SK-N-SH (cell line): ENCODE results near the gene EP400. TPM values are rescaled to one million over a fixed set of nuclear protein-coding genes. Genes with fewer than 3 reads are reported as not detected.

ENCODE experiments used
- FOSL2 ChIP-seq: IDR thresholded peaks from 2 replicates; pipeline ENCODE4 v1.4.0; 2012; ENCODE audit warnings: low read depth, mild to moderate bottlenecking, moderate library complexity, borderline replicate concordance
- FOXJ3 ChIP-seq: sonication (generic); formaldehyde crosslinking; IDR thresholded peaks from 2 replicates; pipeline ENCODE4 v1.5.1; 2020; ENCODE audit warnings: mild to moderate bottlenecking, missing genetic modification reagents
- FOXM1 ChIP-seq: IDR thresholded peaks from 2 replicates; pipeline ENCODE4 v1.4.0; 2012; ENCODE audit warnings: low read depth, mild to moderate bottlenecking
- GATA2 ChIP-seq: sonication (generic); formaldehyde crosslinking; IDR thresholded peaks from 2 replicates; pipeline ENCODE4 v1.5.0; 2020; ENCODE audit warnings: mild to moderate bottlenecking, missing genetic modification reagents
- JUND ChIP-seq: IDR thresholded peaks from 2 replicates; pipeline ENCODE4 v1.4.0; 2012
- MEF2A ChIP-seq: IDR thresholded peaks from 2 replicates; pipeline ENCODE4 v1.4.0; 2012; ENCODE audit warnings: low read depth, borderline replicate concordance
- MXI1 ChIP-seq: IDR thresholded peaks from 2 replicates; pipeline ENCODE4 v1.6.1; 2012; ENCODE audit warnings: mild to moderate bottlenecking, low read depth, low read length, improper control_type of control experiment
- NFIC ChIP-seq: IDR thresholded peaks from 2 replicates; pipeline ENCODE4 v1.4.0; 2012; ENCODE audit warnings: borderline replicate concordance
- NRF1 ChIP-seq: IDR thresholded peaks from 2 replicates; pipeline ENCODE4 v1.6.1; 2012; ENCODE audit warnings: low read depth, mild to moderate bottlenecking, low read length
- RCOR1 ChIP-seq: fragments of 150-350 bp; IDR thresholded peaks from 2 replicates; pipeline ENCODE4 v1.6.1; 2017; ENCODE audit warnings: antibody characterized with exemption, low read length
- RXRA ChIP-seq: IDR thresholded peaks from 2 replicates; pipeline ENCODE4 v1.4.0; 2012; ENCODE audit warnings: low read depth, mild to moderate bottlenecking, borderline replicate concordance
- SMC3 ChIP-seq: IDR thresholded peaks from 2 replicates; pipeline ENCODE4 v1.6.1; 2012; ENCODE audit warnings: low read depth, low read length, improper control_type of control experiment
- TAF1 ChIP-seq: IDR thresholded peaks from 2 replicates; pipeline ENCODE4 v1.6.1; 2012; ENCODE audit warnings: low read depth, mild to moderate bottlenecking, low read length, moderate library complexity, borderline replicate concordance
- TCF12 ChIP-seq: IDR thresholded peaks from 2 replicates; pipeline ENCODE4 v1.4.0; 2012
- TEAD4 ChIP-seq: IDR thresholded peaks from 2 replicates; pipeline ENCODE4 v1.4.0; 2012; ENCODE audit warnings: mild to moderate bottlenecking, borderline replicate concordance; ENCODE audit not compliant: insufficient read depth
- USF2 ChIP-seq: fragments of 150-350 bp; IDR thresholded peaks from 2 replicates; pipeline ENCODE4 v1.6.1; 2017; ENCODE audit warnings: antibody characterized with exemption, low read length, low read depth, borderline replicate concordance
- YY1 ChIP-seq: IDR thresholded peaks from 2 replicates; pipeline ENCODE4 v1.4.0; 2012; ENCODE audit warnings: low read depth, mild to moderate bottlenecking
- polyA plus RNA-seq, 3 experiments: library from polyadenylated mRNA; depleted of rRNA; stranded (reverse); fragments of >200 nt; gene quantifications; 2 replicates each; pipeline ENCODE4 v1.2.3, GENCODE V29; 2012
- TF ChIP-seq, protein P1 (sequence below): IDR thresholded peaks from 2 replicates; pipeline ENCODE4 v1.4.0; 2012; ENCODE audit warnings: low read depth
- TF ChIP-seq, protein P2 (sequence below): IDR thresholded peaks from 2 replicates; pipeline ENCODE4 v1.4.0; 2012; ENCODE audit warnings: low read depth, borderline replicate concordance
- TF ChIP-seq, protein P3 (sequence below): IDR thresholded peaks from 2 replicates; pipeline ENCODE4 v1.6.1; 2012; ENCODE audit warnings: mild to moderate bottlenecking, low read depth, low read length, moderate library complexity

EP400 gene
- polyA plus RNA-seq, 1 of the 3 experiments (the other 2 are of a cell fraction): 7.0 TPM

GRCh38 chr12:131912518-131913274 is 37.0 kb upstream of the EP400 start (continued):
- TF ChIP-seq MXI1 (peak; percentile 95), RXRA (no peak), FOSL2 (peak; percentile 75; the same call in 1 of the 2 replicates), TAF1 (no peak), SMC3 (peak; percentile 25; the same call in 1 of the 2 replicates), GATA2 (CRISPR knock-in tag) (no peak), NFIC (peak; percentile 88), TCF12 (peak; percentile 64; the same call in 1 of the 2 replicates), FOXM1 (no peak), NRF1 (no peak), JUND (peak; percentile 62; the same call in 1 of the 2 replicates), USF2 (no peak), FOXJ3 (peak; percentile 21; the same call in 1 of the 2 replicates), TEAD4 (no peak), MEF2A (no peak), YY1 (0 out of 2 replicates have a peak, but pooled peaks have one; percentile 33), RCOR1 (peak; percentile 28; the same call in 1 of the 2 replicates)
- TF ChIP-seq, protein P1, sequence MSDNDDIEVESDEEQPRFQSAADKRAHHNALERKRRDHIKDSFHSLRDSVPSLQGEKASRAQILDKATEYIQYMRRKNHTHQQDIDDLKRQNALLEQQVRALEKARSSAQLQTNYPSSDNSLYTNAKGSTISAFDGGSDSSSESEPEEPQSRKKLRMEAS: peak; percentile 60; the same call in 1 of the 2 replicates
- TF ChIP-seq, protein P2, sequence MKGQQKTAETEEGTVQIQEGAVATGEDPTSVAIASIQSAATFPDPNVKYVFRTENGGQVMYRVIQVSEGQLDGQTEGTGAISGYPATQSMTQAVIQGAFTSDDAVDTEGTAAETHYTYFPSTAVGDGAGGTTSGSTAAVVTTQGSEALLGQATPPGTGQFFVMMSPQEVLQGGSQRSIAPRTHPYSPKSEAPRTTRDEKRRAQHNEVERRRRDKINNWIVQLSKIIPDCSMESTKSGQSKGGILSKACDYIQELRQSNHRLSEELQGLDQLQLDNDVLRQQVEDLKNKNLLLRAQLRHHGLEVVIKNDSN: no peak
- TF ChIP-seq, protein P3, sequence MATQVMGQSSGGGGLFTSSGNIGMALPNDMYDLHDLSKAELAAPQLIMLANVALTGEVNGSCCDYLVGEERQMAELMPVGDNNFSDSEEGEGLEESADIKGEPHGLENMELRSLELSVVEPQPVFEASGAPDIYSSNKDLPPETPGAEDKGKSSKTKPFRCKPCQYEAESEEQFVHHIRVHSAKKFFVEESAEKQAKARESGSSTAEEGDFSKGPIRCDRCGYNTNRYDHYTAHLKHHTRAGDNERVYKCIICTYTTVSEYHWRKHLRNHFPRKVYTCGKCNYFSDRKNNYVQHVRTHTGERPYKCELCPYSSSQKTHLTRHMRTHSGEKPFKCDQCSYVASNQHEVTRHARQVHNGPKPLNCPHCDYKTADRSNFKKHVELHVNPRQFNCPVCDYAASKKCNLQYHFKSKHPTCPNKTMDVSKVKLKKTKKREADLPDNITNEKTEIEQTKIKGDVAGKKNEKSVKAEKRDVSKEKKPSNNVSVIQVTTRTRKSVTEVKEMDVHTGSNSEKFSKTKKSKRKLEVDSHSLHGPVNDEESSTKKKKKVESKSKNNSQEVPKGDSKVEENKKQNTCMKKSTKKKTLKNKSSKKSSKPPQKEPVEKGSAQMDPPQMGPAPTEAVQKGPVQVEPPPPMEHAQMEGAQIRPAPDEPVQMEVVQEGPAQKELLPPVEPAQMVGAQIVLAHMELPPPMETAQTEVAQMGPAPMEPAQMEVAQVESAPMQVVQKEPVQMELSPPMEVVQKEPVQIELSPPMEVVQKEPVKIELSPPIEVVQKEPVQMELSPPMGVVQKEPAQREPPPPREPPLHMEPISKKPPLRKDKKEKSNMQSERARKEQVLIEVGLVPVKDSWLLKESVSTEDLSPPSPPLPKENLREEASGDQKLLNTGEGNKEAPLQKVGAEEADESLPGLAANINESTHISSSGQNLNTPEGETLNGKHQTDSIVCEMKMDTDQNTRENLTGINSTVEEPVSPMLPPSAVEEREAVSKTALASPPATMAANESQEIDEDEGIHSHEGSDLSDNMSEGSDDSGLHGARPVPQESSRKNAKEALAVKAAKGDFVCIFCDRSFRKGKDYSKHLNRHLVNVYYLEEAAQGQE: no peak
